Neural progenitor cell (in vitro differentiated cells): ENCODE data around the gene PTGR3.

Source experiments
- EZH2 ChIP-seq: fragments of 200-600 bp; sonication (generic); IDR thresholded peaks from 2 replicates; pipeline ENCODE4 v1.6.1; 2017; ENCODE audit warnings: antibody characterized with exemption, mild to moderate bottlenecking, moderate library complexity
- TF ChIP-seq, protein P1 (sequence below): fragments of 200-600 bp; sonication (generic); IDR thresholded peaks from 2 replicates; pipeline ENCODE4 v1.5.1; 2017; ENCODE audit warnings: antibody characterized with exemption, mild to moderate bottlenecking

GRCh38 chr18:75211002-75211621 is 2.2 kb upstream of the PTGR3 start:
- TF ChIP-seq, protein P1, sequence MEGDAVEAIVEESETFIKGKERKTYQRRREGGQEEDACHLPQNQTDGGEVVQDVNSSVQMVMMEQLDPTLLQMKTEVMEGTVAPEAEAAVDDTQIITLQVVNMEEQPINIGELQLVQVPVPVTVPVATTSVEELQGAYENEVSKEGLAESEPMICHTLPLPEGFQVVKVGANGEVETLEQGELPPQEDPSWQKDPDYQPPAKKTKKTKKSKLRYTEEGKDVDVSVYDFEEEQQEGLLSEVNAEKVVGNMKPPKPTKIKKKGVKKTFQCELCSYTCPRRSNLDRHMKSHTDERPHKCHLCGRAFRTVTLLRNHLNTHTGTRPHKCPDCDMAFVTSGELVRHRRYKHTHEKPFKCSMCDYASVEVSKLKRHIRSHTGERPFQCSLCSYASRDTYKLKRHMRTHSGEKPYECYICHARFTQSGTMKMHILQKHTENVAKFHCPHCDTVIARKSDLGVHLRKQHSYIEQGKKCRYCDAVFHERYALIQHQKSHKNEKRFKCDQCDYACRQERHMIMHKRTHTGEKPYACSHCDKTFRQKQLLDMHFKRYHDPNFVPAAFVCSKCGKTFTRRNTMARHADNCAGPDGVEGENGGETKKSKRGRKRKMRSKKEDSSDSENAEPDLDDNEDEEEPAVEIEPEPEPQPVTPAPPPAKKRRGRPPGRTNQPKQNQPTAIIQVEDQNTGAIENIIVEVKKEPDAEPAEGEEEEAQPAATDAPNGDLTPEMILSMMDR = no peak
- TF ChIP-seq EZH2 = peak; percentile 68
